ENCODE measurements around the gene ABTB2. TPM values are rescaled to one million over a fixed set of nuclear protein-coding genes. Genes with fewer than 3 reads are reported as not detected.

ABTB2 gene
- total and polyA plus RNA-seq, 7 donors = 1.3 to 12.9 (median 2.5) TPM

GRCh38 chr11:34259087-34259486 lies 98.7 kb downstream of the ABTB2 start:
- no peaks in the 10 kb centered on the region for H3K36me3 ChIP-seq
- H3K27me3 ChIP-seq = no peaks in the 10 kb centered on the region
- H3K27ac ChIP-seq = no peak overlapping the region
- peaks cover 0 to 15% (median 14%) of the 10 kb centered on the region in 4 donors for H3K4me1 ChIP-seq
- intact Hi-C loops (cut with DNase I) = no loop called here
- WGBS, 2 donors = 20 to 64% methylated on average over 3 of the region's 3 CpGs
- no peak overlapping the region for H3K4me3 ChIP-seq
- DNase-seq = no peak
- no peaks in the 10 kb centered on the region for H3K9me3 ChIP-seq
- TF ChIP-seq POLR2AphosphoS5 (IDR thresholded peaks at IDR 0.05) (no peak), EP300 (IDR thresholded peaks at IDR 0.05) (no peak), CTCF (IDR thresholded peaks at IDR 0.05) (no peak), POLR2A (IDR thresholded peaks at IDR 0.05) (no peak)

GRCh38 chr11:34256626-34257025 lies 101.2 kb downstream of the ABTB2 start:
- DNase-seq = no peak
- TF ChIP-seq POLR2AphosphoS5 (IDR thresholded peaks at IDR 0.05) (no peak), CTCF (IDR thresholded peaks at IDR 0.05) (no peak), POLR2A (IDR thresholded peaks at IDR 0.05) (no peak), EP300 (IDR thresholded peaks at IDR 0.05) (no peak)
- no peak overlapping the region for H3K4me3 ChIP-seq
- 94 to 96% methylated on average over 6 of the region's 6 CpGs for WGBS, 2 donors
- intact Hi-C loops (cut with DNase I) = no loop called here
- no peak overlapping the region for H3K27ac ChIP-seq
- peaks cover 0 to 6% (median 1%) of the 10 kb centered on the region in 4 donors for H3K4me1 ChIP-seq
- no peaks in the 10 kb centered on the region for H3K27me3 ChIP-seq
- H3K36me3 ChIP-seq = no peaks in the 10 kb centered on the region
- H3K9me3 ChIP-seq = no peaks in the 10 kb centered on the region

- intact Hi-C loops (cut with DNase I) = no loop called here
- 75 to 84% methylated on average over 6 of the region's 6 CpGs for WGBS, 2 donors
- H3K27ac ChIP-seq = no peak overlapping the region
- H3K36me3 ChIP-seq = no peaks in the 10 kb centered on the region
- no peaks in the 10 kb centered on the region for H3K9me3 ChIP-seq
- no peak overlapping the region for H3K4me3 ChIP-seq
- H3K27me3 ChIP-seq = no peaks in the 10 kb centered on the region
- peaks cover 0 to 11% (median 4%) of the 10 kb centered on the region in 4 donors for H3K4me1 ChIP-seq
- DNase-seq = no peak
- TF ChIP-seq POLR2AphosphoS5 (IDR thresholded peaks at IDR 0.05) (no peak), POLR2A (IDR thresholded peaks at IDR 0.05) (no peak), CTCF (IDR thresholded peaks at IDR 0.05) (no peak), EP300 (IDR thresholded peaks at IDR 0.05) (no peak)
Measured at GRCh38 chr11:34256150-34256549, 101.7 kb downstream of the ABTB2 start.

GRCh38 chr11:34255101-34255500 lies 102.7 kb downstream of the ABTB2 start:
- H3K9me3 ChIP-seq = no peaks in the 10 kb centered on the region
- TF ChIP-seq POLR2AphosphoS5 (IDR thresholded peaks at IDR 0.05) = no peak
- no peak for TF ChIP-seq EP300 (IDR thresholded peaks at IDR 0.05)
- TF ChIP-seq CTCF (IDR thresholded peaks at IDR 0.05) = no peak
- TF ChIP-seq POLR2A (IDR thresholded peaks at IDR 0.05) = no peak
- H3K27ac ChIP-seq = no peak overlapping the region
- H3K4me3 ChIP-seq = no peak overlapping the region
- 95 to 96% methylated on average over 2 of the region's 2 CpGs for WGBS, 2 donors
- no peaks in the 10 kb centered on the region for H3K36me3 ChIP-seq
- peaks cover 0 to 11% (median 4%) of the 10 kb centered on the region in 4 donors for H3K4me1 ChIP-seq
- no peaks in the 10 kb centered on the region for H3K27me3 ChIP-seq
- intact Hi-C loops (cut with DNase I) = no loop called here
- DNase-seq = no peak

GRCh38 chr11:34254011-34254410 lies 103.8 kb downstream of the ABTB2 start:
- Histone ChIP-seq H3K36me3 (no peaks in the 10 kb centered on the region), H3K4me1 (peaks cover 0 to 16% (median 10%) of the 10 kb centered on the region in 4 donors), H3K4me3 (no peak overlapping the region), H3K27ac (no peak overlapping the region), H3K9me3 (no peaks in the 10 kb centered on the region), H3K27me3 (no peaks in the 10 kb centered on the region)
- DNase-seq = no peak
- whole genome bisulfite sequencing, 2 donors = 67 to 73% methylated on average over 4 of the region's 4 CpGs
- intact Hi-C loops (cut with DNase I) = no loop called here
- TF ChIP-seq POLR2AphosphoS5 (IDR thresholded peaks at IDR 0.05) = no peak
- TF ChIP-seq EP300 (IDR thresholded peaks at IDR 0.05) = no peak
- TF ChIP-seq POLR2A (IDR thresholded peaks at IDR 0.05) = no peak
- no peak for TF ChIP-seq CTCF (IDR thresholded peaks at IDR 0.05)
